ENCODE results near the gene RUNX1.

- TF ChIP-seq POLR2AphosphoS5 (IDR thresholded peaks at IDR 0.05; ENCODE audit: low read depth, low read length) (no peak), TAF1 (IDR thresholded peaks at IDR 0.05; ENCODE audit: borderline replicate concordance, low read depth, low read length) (no peak)
Measured at GRCh38 chr21:34936371-34936789, 112.7 kb downstream of the RUNX1 start.
